Endothelial cell of umbilical vein (primary cell): ENCODE results near the gene CDC42EP5.

ENCODE experiments used
- EZH2 ChIP-seq: IDR thresholded peaks from 2 replicates; pipeline ENCODE4 v1.6.1; 2012; ENCODE audit warnings: borderline replicate concordance, low read depth, mild to moderate bottlenecking, moderate library complexity, low read length, inconsistent platforms; ENCODE audit not compliant: severe bottlenecking
- POLR2A ChIP-seq: IDR thresholded peaks from 2 replicates; pipeline ENCODE4 v1.6.1; 2012; ENCODE audit warnings: low read depth, mild to moderate bottlenecking, control low read depth, low read length
- TF ChIP-seq, protein P1 (sequence below), 2 donors: IDR thresholded peaks; 1 replicate in 1 of 2; 2 replicates in 1 of 2; pipeline ENCODE4 v1.5.1; 2011; ENCODE audit warnings: low read length in 2 of 2, mild to moderate bottlenecking in 2 of 2, moderate library complexity in 2 of 2, control low read depth in 1 of 2, inconsistent platforms in 1 of 2, low read depth in 1 of 2; ENCODE audit not compliant: insufficient read depth in 1 of 2; ENCODE audit errors: extremely low read depth in 1 of 2
- TF ChIP-seq, protein P2 (sequence below): IDR thresholded peaks from 2 replicates; pipeline ENCODE4 v1.6.1; 2011; ENCODE audit not compliant: insufficient read depth, insufficient read length

DNA sequence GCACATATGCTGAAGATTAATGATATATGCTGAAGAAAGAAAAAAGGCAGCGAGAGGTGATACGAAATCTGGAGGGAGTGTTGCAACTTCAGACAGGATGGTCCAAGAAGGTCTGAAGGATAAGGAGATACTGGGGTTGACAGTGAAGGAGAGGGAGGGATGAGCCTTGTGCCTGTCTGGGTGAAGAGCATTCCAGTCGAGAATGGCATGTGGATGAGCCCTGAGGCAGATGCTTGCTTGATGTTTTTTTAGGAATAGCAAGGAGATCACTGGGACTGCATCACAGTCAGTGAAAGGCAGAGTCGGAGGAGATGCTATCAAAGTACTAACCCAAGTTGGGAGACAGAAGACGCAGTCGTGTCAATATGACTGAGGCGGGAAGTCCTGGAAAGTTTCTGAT is 16.2 kb upstream of the CDC42EP5 start:
- TF ChIP-seq, protein P1, sequence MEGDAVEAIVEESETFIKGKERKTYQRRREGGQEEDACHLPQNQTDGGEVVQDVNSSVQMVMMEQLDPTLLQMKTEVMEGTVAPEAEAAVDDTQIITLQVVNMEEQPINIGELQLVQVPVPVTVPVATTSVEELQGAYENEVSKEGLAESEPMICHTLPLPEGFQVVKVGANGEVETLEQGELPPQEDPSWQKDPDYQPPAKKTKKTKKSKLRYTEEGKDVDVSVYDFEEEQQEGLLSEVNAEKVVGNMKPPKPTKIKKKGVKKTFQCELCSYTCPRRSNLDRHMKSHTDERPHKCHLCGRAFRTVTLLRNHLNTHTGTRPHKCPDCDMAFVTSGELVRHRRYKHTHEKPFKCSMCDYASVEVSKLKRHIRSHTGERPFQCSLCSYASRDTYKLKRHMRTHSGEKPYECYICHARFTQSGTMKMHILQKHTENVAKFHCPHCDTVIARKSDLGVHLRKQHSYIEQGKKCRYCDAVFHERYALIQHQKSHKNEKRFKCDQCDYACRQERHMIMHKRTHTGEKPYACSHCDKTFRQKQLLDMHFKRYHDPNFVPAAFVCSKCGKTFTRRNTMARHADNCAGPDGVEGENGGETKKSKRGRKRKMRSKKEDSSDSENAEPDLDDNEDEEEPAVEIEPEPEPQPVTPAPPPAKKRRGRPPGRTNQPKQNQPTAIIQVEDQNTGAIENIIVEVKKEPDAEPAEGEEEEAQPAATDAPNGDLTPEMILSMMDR (IDR thresholded peaks at IDR 0.05; ENCODE audit: extremely low read depth in 1 of 2, insufficient read depth in 1 of 2, low read depth in 1 of 2, low read length in 2 of 2) = no peak
- TF ChIP-seq EZH2 (no peak), POLR2A (no peak)
- TF ChIP-seq, protein P2, sequence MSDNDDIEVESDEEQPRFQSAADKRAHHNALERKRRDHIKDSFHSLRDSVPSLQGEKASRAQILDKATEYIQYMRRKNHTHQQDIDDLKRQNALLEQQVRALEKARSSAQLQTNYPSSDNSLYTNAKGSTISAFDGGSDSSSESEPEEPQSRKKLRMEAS = no peak
